Transverse colon (tissue), 4 donors: ENCODE measurements around the gene PTK7.

Experiments
- CTCF ChIP-seq, 5 experiments: fragments of 200-600 bp in 3 of 5; fragments of 450-650 bp in 2 of 5; sonication (generic) in 3 of 5; IDR thresholded peaks; 1 replicate in 2 of 5; 2 replicates in 3 of 5; pipeline ENCODE4 v1.5.1; 2016 to 2017; ENCODE audit warnings: antibody characterized with exemption in 5 of 5, inconsistent platforms in 3 of 5, mild to moderate bottlenecking in 2 of 5, moderate library complexity in 1 of 5
- EP300 ChIP-seq: sonication (generic); formaldehyde crosslinking; IDR thresholded peaks from one replicate; pipeline ENCODE4 v1.6.1; 2017; ENCODE audit warnings: antibody characterized with exemption, low read depth
- POLR2A ChIP-seq: fragments of 450-650 bp; IDR thresholded peaks from one replicate; pipeline ENCODE4 v1.6.1; 2016; ENCODE audit warnings: antibody characterized with exemption, mild to moderate bottlenecking, moderate library complexity
- POLR2AphosphoS5 ChIP-seq, 3 donors: sonication (generic); formaldehyde crosslinking; IDR thresholded peaks; one replicate each; pipeline ENCODE4 v1.6.1; 2016; ENCODE audit warnings: antibody characterized with exemption in 3 of 3

DNA sequence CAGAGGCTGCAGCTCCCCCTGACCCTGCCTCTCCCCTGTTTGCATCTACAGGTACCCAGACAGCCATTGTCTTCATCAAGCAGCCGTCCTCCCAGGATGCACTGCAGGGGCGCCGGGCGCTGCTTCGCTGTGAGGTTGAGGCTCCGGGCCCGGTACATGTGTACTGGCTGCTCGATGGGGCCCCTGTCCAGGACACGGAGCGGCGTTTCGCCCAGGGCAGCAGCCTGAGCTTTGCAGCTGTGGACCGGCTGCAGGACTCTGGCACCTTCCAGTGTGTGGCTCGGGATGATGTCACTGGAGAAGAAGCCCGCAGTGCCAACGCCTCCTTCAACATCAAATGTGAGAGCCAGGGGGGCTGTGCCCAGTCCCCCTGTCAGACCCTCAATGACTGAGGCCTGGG is 52.8 kb downstream of the PTK7 start:
- TF ChIP-seq POLR2A (no peak), CTCF (IDR thresholded peaks at IDR 0.05) (no peak), POLR2AphosphoS5 (IDR thresholded peaks at IDR 0.05) (no peak), EP300 (no peak)
